ENCODE data around the gene LCN15.
"Not testable (repeated sequence)": the region's sequence is repeated elsewhere in the genome, so short reads cannot be mapped to it uniquely, and the experiment has no call there.

The LCN15 gene

GRCh38 chr9:136793086-136793946 lies 29.0 kb upstream of the LCN15 start:
- no peak for DNase-seq

- DNase-seq: no peak
These were observed 28.2 kb upstream of the LCN15 start for GRCh38 chr9:136792321-136793085.

GRCh38 chr9:136791516-136792276 lies 27.4 kb upstream of the LCN15 start:
- peak; percentile 78 for DNase-seq

GRCh38 chr9:136790640-136791515 lies 26.6 kb upstream of the LCN15 start, which contains the start of gene TMEM141:
Gene TMEM141, plus strand, starts transcription at chr9:136791344. Its CDS starts 27 bp downstream, at chr9:136791371.
- peak; percentile 99 for DNase-seq

GRCh38 chr9:136789523-136789937 lies 25.2 kb upstream of the LCN15 start:
- DNase-seq: no peak

GRCh38 chr9:136788644-136789522 lies 24.6 kb upstream of the LCN15 start:
- not testable (repeated sequence) for DNase-seq

- DNase-seq: peak; percentile 85
These were observed 23.5 kb upstream of the LCN15 start for GRCh38 chr9:136787690-136788400.

GRCh38 chr9:136786983-136787382 lies 22.7 kb upstream of the LCN15 start:
- not testable (repeated sequence) for DNase-seq

GRCh38 chr9:136786451-136786850 lies 22.1 kb upstream of the LCN15 start:
- no peak for DNase-seq

GRCh38 chr9:136785565-136786355 lies 21.4 kb upstream of the LCN15 start:
- not testable (repeated sequence) for DNase-seq

GRCh38 chr9:136784997-136785361 lies 20.7 kb upstream of the LCN15 start:
- peak; percentile 66 for DNase-seq

- peak; percentile 51 for DNase-seq
These were observed 20.1 kb upstream of the LCN15 start for GRCh38 chr9:136784249-136784996.

- no peak for DNase-seq
These were observed 18.1 kb upstream of the LCN15 start for GRCh38 chr9:136782452-136782851.

GRCh38 chr9:136779808-136780207 lies 15.5 kb upstream of the LCN15 start:
- no peak for DNase-seq

- no peak for DNase-seq
These were observed 13.0 kb upstream of the LCN15 start for GRCh38 chr9:136777359-136777758.

GRCh38 chr9:136776947-136777346 lies 12.6 kb upstream of the LCN15 start:
- no peak for DNase-seq

GRCh38 chr9:136775191-136775590 lies 10.9 kb upstream of the LCN15 start:
- DNase-seq: no peak

GRCh38 chr9:136774416-136775045 lies 10.2 kb upstream of the LCN15 start:
- DNase-seq: no peak

All from CD4-positive, alpha-beta T cell treated with Interleukin-17A for 1 hour (primary cell).